ENCODE measurements around the gene FRMPD4. TPM values are rescaled to one million over a fixed set of nuclear protein-coding genes. Genes with fewer than 3 reads are reported as not detected.

The FRMPD4 gene
- total RNA-seq, 3 donors from 2014 or later: 0.06 to 3.4 (median 0.34) TPM

- TF ChIP-seq, protein P1, sequence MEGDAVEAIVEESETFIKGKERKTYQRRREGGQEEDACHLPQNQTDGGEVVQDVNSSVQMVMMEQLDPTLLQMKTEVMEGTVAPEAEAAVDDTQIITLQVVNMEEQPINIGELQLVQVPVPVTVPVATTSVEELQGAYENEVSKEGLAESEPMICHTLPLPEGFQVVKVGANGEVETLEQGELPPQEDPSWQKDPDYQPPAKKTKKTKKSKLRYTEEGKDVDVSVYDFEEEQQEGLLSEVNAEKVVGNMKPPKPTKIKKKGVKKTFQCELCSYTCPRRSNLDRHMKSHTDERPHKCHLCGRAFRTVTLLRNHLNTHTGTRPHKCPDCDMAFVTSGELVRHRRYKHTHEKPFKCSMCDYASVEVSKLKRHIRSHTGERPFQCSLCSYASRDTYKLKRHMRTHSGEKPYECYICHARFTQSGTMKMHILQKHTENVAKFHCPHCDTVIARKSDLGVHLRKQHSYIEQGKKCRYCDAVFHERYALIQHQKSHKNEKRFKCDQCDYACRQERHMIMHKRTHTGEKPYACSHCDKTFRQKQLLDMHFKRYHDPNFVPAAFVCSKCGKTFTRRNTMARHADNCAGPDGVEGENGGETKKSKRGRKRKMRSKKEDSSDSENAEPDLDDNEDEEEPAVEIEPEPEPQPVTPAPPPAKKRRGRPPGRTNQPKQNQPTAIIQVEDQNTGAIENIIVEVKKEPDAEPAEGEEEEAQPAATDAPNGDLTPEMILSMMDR (IDR thresholded peaks at IDR 0.05): no peak
- intact Hi-C loops (cut with DNase I, micrococcal nuclease): no loop called here
- no peaks in the 10 kb centered on the region for H3K9me3 ChIP-seq
- no peak overlapping the region for H3K4me3 ChIP-seq
- no peak for ATAC-seq
- no peaks in the 10 kb centered on the region for H3K4me1 ChIP-seq (ENCODE audit: low read depth)
- H3K36me3 ChIP-seq (ENCODE audit: low read depth): no peaks in the 10 kb centered on the region
- DNase-seq: no peak
These were observed 186.9 kb downstream of the FRMPD4 start for GRCh38 chrX:12325171-12325570.

- intact Hi-C loops (cut with DNase I, micrococcal nuclease): no loop called here
- ATAC-seq (no peak), DNase-seq (no peak)
- Histone ChIP-seq H3K36me3 (ENCODE audit: low read depth) (no peaks in the 10 kb centered on the region), H3K4me1 (ENCODE audit: low read depth) (no peaks in the 10 kb centered on the region), H3K4me3 (no peak overlapping the region), H3K9me3 (no peaks in the 10 kb centered on the region)
- TF ChIP-seq, protein P1 (IDR thresholded peaks at IDR 0.05): no peak
These were observed 189.6 kb downstream of the FRMPD4 start for GRCh38 chrX:12327836-12328235.

DNA sequence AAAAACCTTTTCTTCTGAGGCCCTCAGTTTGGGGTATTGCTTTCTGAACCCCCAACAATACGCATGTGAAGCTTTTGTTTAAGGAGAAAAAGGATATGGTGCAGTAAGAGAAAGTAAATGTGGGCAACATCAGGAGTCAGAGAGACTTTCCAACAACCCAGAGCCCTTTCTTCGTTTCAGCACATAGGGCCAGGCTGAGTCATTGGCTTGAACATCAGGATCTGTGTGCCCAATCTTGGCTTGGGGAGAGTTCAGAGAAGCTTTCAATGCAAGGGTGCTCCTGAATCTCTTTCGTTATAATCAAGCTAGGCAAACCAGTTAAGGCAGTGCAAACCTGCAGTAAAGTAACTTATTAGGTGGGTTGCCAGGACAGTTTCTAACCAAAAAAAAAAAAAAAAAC lies 191.2 kb downstream of the FRMPD4 start:
- H3K36me3 ChIP-seq (ENCODE audit: low read depth): no peaks in the 10 kb centered on the region
- no peaks in the 10 kb centered on the region for H3K9me3 ChIP-seq
- H3K4me1 ChIP-seq (ENCODE audit: low read depth): no peaks in the 10 kb centered on the region
- no peak overlapping the region for H3K4me3 ChIP-seq
- ATAC-seq: no peak
- TF ChIP-seq, protein P1 (IDR thresholded peaks at IDR 0.05): no peak
- intact Hi-C loops (cut with DNase I, micrococcal nuclease): no loop called here
- DNase-seq: no peak

DNA sequence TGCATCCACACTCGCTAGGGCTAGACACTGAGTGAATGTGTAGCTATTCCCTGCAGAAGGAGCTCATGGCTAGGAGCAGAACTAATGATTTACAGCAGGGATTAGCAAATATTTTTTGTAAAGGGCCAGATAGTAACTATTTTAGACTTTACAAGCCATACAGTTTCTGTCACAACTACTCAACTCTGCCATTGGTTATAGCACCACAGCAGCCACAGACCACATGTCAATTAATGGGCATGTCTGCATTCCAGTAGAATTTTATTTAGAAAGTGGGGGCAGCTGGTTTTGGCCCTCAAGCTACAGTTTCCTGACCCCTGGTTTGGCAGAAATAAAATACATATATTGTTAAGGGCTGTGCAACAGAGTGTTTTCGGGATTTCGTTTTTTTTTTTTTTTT lies 192.6 kb downstream of the FRMPD4 start:
- Histone ChIP-seq H3K4me3 (no peak overlapping the region), H3K9me3 (no peaks in the 10 kb centered on the region), H3K36me3 (ENCODE audit: low read depth) (no peaks in the 10 kb centered on the region), H3K4me1 (ENCODE audit: low read depth) (no peaks in the 10 kb centered on the region)
- DNase-seq (no peak), ATAC-seq (no peak)
- intact Hi-C loops (cut with DNase I, micrococcal nuclease): no loop called here
- TF ChIP-seq, protein P1 (IDR thresholded peaks at IDR 0.05): no peak

GRCh38 chrX:12332786-12333347 lies 194.6 kb downstream of the FRMPD4 start:
- Histone ChIP-seq H3K9me3 (no peaks in the 10 kb centered on the region), H3K36me3 (ENCODE audit: low read depth) (no peaks in the 10 kb centered on the region), H3K4me3 (no peak overlapping the region), H3K4me1 (ENCODE audit: low read depth) (no peaks in the 10 kb centered on the region)
- intact Hi-C loops (cut with DNase I, micrococcal nuclease): no loop called here
- ATAC-seq (no peak), DNase-seq (no peak)
- TF ChIP-seq, protein P1 (IDR thresholded peaks at IDR 0.05): no peak

- ATAC-seq (no peak), DNase-seq (no peak)
- TF ChIP-seq, protein P1 (IDR thresholded peaks at IDR 0.05): no peak
- H3K4me1 ChIP-seq (ENCODE audit: low read depth): no peaks in the 10 kb centered on the region
- H3K9me3 ChIP-seq: no peaks in the 10 kb centered on the region
- intact Hi-C loops (cut with DNase I, micrococcal nuclease): no loop called here
- no peaks in the 10 kb centered on the region for H3K36me3 ChIP-seq (ENCODE audit: low read depth)
- H3K4me3 ChIP-seq: no peak overlapping the region
These were observed 201.6 kb downstream of the FRMPD4 start for GRCh38 chrX:12339921-12340320.
